Psoas muscle (tissue), 8 donors: ENCODE measurements around the gene SSH2. TPM values are rescaled to one million over a fixed set of nuclear protein-coding genes. Genes with fewer than 3 reads are reported as not detected.

ENCODE experiments used
- ATAC-seq, 4 donors: fragments of 200-7000 bp; cut with Tn5 transposase; one replicate each; pipeline ENCODE4 v1.9.1; 2020; ENCODE audit warnings: moderate library complexity in 3 of 4, mild to moderate bottlenecking in 2 of 4
- DNase-seq, 2 donors: peaks; one replicate each; pipeline ENCODE4 v3.0.0-alpha.2; 2020
- H3K27ac ChIP-seq: fragments of 200-600 bp; one replicate; pipeline ENCODE4 v1.8.0; 2022
- H3K27me3 ChIP-seq, 3 donors: fragments of 200-600 bp in 1 of 3; one replicate each; pipeline versions ENCODE4 v1.6.1 to v1.8.0; 2013 to 2022; ENCODE audit warnings: low read length in 2 of 3, mild to moderate bottlenecking in 2 of 3, moderate library complexity in 1 of 3; ENCODE audit not compliant: insufficient read depth in 3 of 3
- H3K36me3 ChIP-seq, 2 donors: fragments of 200-600 bp in 1 of 2; one replicate each; pipeline versions ENCODE4 v1.6.1 to v1.8.0; 2013 to 2022; ENCODE audit warnings: low read depth in 1 of 2, mild to moderate bottlenecking in 1 of 2, moderate library complexity in 1 of 2; ENCODE audit not compliant: insufficient read depth in 1 of 2
- H3K4me1 ChIP-seq: fragments of 200-600 bp; one replicate; pipeline ENCODE4 v1.8.0; 2022
- H3K4me3 ChIP-seq: fragments of 200-600 bp; one replicate; pipeline ENCODE4 v1.8.0; 2022; ENCODE audit warnings: mild to moderate bottlenecking
- H3K9me3 ChIP-seq: fragments of 200-600 bp; one replicate; pipeline ENCODE4 v1.8.0; 2022
- CTCF ChIP-seq: fragments of 200-600 bp; IDR thresholded peaks from one replicate; pipeline ENCODE4 v1.8.0; 2022; ENCODE audit warnings: antibody characterized with exemption
- WGBS, 3 donors: extraction: QIAGEN DNeasy Blood & Tissue Kit; methylation state at CpG; one replicate each; pipeline versions ENCODE4 v1.1.6 to v1.1.7; 2013; 5-methylcytosine and 5-hydroxymethylcytosine counted together
- intact Hi-C, 2 donors: fragments of 100-400 bp; cut with DNase I; formaldehyde crosslinking; loops; one replicate each; pipeline versions ENCODE4 v1.11.0 to v1.14.2; 2022
- polyA plus RNA-seq, 3 donors: library from polyadenylated mRNA; stranded (reverse); fragments of 200-250 nt; gene quantifications; one replicate each; pipeline ENCODE4 v1.2.3, GENCODE V29; 2013
- total RNA-seq, 4 donors: library from RNA; stranded (reverse); fragmentation: NEBNext Ultra II Directional in 2 of 4; extraction: Animal tissue kit (Norgen Biotek cat#: 25700) in 2 of 4; gene quantifications; one replicate each; pipeline versions ENCODE4 v1.2.1 to v1.2.4, GENCODE V29; 2021 to 2023
- donor health status: healthy with polysubstance abuse.
- donor health status: DM: no; HTN: no; CAD: no; lungs with moderate emphysema.
- donor health status: Bipolar disorder and iron deficiency.
- donor health status: healthy.
- donor health status: DM: yes; HTN: yes; CAD: no.
- donor health status: DM: no; HTN: no; CAD: no.
- donor health status: DM: no; HTN: no; CAD: no.
- donor health status: DM: yes; HTN: yes; CAD: no.

The SSH2 gene
- total and polyA plus RNA-seq, 7 donors: 28.0 to 168 (median 107) TPM

GRCh38 chr17:29833801-29834200 is 96.2 kb downstream of the SSH2 start:
- 91 to 95% (median 92%) methylated on average over 1 of the region's 1 CpG for WGBS, 3 donors
- intact Hi-C loops: no loop called here
- H3K27ac ChIP-seq: no peak overlapping the region
- H3K4me1 ChIP-seq: peaks cover 7% of the 10 kb centered on the region
- ATAC-seq (no peak), DNase-seq (no peak)
- H3K36me3 ChIP-seq: peaks cover 0 to 2% of the 10 kb centered on the region in 2 donors
- no peaks in the 10 kb centered on the region for H3K27me3 ChIP-seq
- no peak for TF ChIP-seq CTCF
- no peaks in the 10 kb centered on the region for H3K9me3 ChIP-seq
- H3K4me3 ChIP-seq: no peak overlapping the region

GRCh38 chr17:29828676-29829284 is 101.2 kb downstream of the SSH2 start:
- H3K4me1 ChIP-seq: peaks cover 23% of the 10 kb centered on the region
- H3K36me3 ChIP-seq: no peaks in the 10 kb centered on the region
- DNase-seq: no peak
- no peak overlapping the region for H3K27ac ChIP-seq
- ATAC-seq: no peak
- H3K4me3 ChIP-seq: no peak overlapping the region
- 74 to 78% (median 76%) methylated on average over 3 of the region's 3 CpGs for WGBS, 3 donors
- TF ChIP-seq CTCF: no peak
- intact Hi-C loops: no loop called here
- no peaks in the 10 kb centered on the region for H3K27me3 ChIP-seq
- H3K9me3 ChIP-seq: no peaks in the 10 kb centered on the region

- ATAC-seq: peak in 1 of 4 donors; percentile 65
- Histone ChIP-seq H3K27ac (no peak overlapping the region), H3K4me3 (no peak overlapping the region), H3K27me3 (no peaks in the 10 kb centered on the region), H3K9me3 (no peaks in the 10 kb centered on the region), H3K36me3 (no peaks in the 10 kb centered on the region), H3K4me1 (peaks cover 23% of the 10 kb centered on the region)
- DNase-seq: no peak
- no peak for TF ChIP-seq CTCF
- intact Hi-C loops: no loop called here
Measured at GRCh38 chr17:29827179-29827578, 102.8 kb downstream of the SSH2 start.

- 59 to 83% (median 64%) methylated on average over 2 of the region's 2 CpGs for WGBS, 3 donors
- TF ChIP-seq CTCF: no peak
- Histone ChIP-seq H3K27me3 (no peaks in the 10 kb centered on the region), H3K4me1 (peaks cover 23% of the 10 kb centered on the region), H3K9me3 (no peaks in the 10 kb centered on the region), H3K36me3 (no peaks in the 10 kb centered on the region), H3K27ac (no peak overlapping the region), H3K4me3 (no peak overlapping the region)
- ATAC-seq (no peak), DNase-seq (no peak)
- intact Hi-C loops: no loop called here
Measured at GRCh38 chr17:29826114-29826692, 103.8 kb downstream of the SSH2 start.

GRCh38 chr17:29825604-29826003 is 104.4 kb downstream of the SSH2 start:
- intact Hi-C loops: no loop called here
- TF ChIP-seq CTCF: no peak
- 60 to 76% (median 72%) methylated on average over 3 of the region's 3 CpGs for WGBS, 3 donors

More at GRCh38 chr17:29825604-29826003, 104.4 kb downstream of the SSH2 start:
- Histone ChIP-seq H3K9me3 (no peaks in the 10 kb centered on the region), H3K27ac (no peak overlapping the region), H3K27me3 (no peaks in the 10 kb centered on the region), H3K4me1 (peaks cover 23% of the 10 kb centered on the region), H3K4me3 (no peak overlapping the region), H3K36me3 (no peaks in the 10 kb centered on the region)
- no peak for ATAC-seq
- DNase-seq: no peak
